Activated CD8-positive, alpha-beta memory T cell treated with anti-CD3 and anti-CD28 coated beads for 1 hour (primary cell): ENCODE results near the gene FRMD4A.

Experiments used
- DNase-seq, 2 donors: peaks; one replicate each; pipeline ENCODE4 v3.0.0-alpha.2; 2020; ENCODE audit warnings: low read depth in 1 of 2; ENCODE audit errors: extremely low read depth in 1 of 2

Gene FRMD4A

GRCh38 chr10:14024329-14025202, 306.2 kb downstream of the FRMD4A start:
- no peak for DNase-seq

GRCh38 chr10:14023673-14024328, 306.9 kb downstream of the FRMD4A start:
- DNase-seq: no peak

GRCh38 chr10:14022954-14023672, 307.6 kb downstream of the FRMD4A start:
- DNase-seq: no peak

GRCh38 chr10:14022052-14022451, 308.7 kb downstream of the FRMD4A start:
- no peak for DNase-seq

GRCh38 chr10:14020037-14020664, 310.6 kb downstream of the FRMD4A start:
- DNase-seq: no peak

- DNase-seq: no peak
These were observed 313.3 kb downstream of the FRMD4A start for GRCh38 chr10:14017467-14017866.

GRCh38 chr10:14016931-14017333, 313.8 kb downstream of the FRMD4A start:
- DNase-seq: no peak

- DNase-seq: no peak
These were observed 314.6 kb downstream of the FRMD4A start for GRCh38 chr10:14016011-14016536.

GRCh38 chr10:14014423-14014822, 316.3 kb downstream of the FRMD4A start:
- DNase-seq: no peak

GRCh38 chr10:14010769-14011574, 319.8 kb downstream of the FRMD4A start:
- DNase-seq: no peak

GRCh38 chr10:14010101-14010558, 320.6 kb downstream of the FRMD4A start:
- no peak for DNase-seq

- peak; percentile 33 to 48 for DNase-seq
These were observed 321.2 kb downstream of the FRMD4A start for GRCh38 chr10:14009371-14010100.

- no peak for DNase-seq
These were observed 322.0 kb downstream of the FRMD4A start for GRCh38 chr10:14008740-14009080.

GRCh38 chr10:14004536-14004935, 326.2 kb downstream of the FRMD4A start:
- no peak for DNase-seq

GRCh38 chr10:14003517-14004184, 327.1 kb downstream of the FRMD4A start:
- DNase-seq: no peak

GRCh38 chr10:14001298-14002040, 329.3 kb downstream of the FRMD4A start:
- DNase-seq: no peak

GRCh38 chr10:13998163-13998835, 332.4 kb downstream of the FRMD4A start:
- no peak for DNase-seq

GRCh38 chr10:13997650-13998049, 333.1 kb downstream of the FRMD4A start:
- no peak for DNase-seq
